ENCODE results near the gene ARHGAP9.
"Not testable (repeated sequence)": the region's sequence is repeated elsewhere in the genome, so short reads cannot be mapped to it uniquely, and the experiment has no call there.

ARHGAP9 gene

DNA sequence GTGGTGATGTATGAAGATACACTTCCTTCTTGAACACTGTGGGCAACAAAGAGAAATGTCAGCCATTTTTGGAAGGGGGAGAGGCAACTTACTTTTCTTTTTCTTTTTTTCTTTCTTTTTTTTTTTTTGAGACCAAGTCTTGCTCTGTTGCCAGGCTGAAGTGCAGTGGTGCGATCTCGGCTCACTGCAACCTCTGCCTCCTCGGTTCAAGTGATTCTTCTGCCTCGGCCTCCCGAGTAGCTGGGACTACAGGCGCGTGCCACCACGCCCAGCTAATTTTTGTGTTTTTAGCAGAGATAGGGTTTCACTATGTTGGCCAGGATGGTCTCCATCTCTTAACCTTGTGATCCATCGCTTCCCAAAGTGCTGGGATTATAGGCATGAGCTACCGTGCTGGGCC, 38.1 kb upstream of the ARHGAP9 start:
- DNase-seq (ENCODE audit: extremely low read depth in 1 of 2, low read depth in 1 of 2), result not testable (repeated sequence)

DNA sequence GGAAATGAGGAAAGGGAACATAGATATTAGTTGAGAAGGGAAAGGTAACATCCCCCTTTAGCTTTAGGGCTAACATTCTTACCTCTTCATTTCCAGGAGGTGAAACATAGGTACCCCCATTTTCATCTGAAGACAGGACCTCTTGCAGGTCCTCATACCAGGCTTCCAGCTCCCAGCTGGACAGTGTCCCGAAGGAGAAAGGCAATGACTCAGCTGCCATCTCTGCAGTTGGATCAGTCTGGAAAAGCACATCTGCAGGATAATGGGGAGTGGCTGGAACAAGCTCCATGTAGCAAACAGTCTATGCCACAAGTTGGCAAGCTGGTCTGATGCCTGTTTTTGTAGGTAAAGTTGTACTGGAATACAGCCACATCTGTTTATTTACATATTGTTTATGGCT, 37.5 kb upstream of the ARHGAP9 start:
- no peak for DNase-seq (ENCODE audit: extremely low read depth in 1 of 2, low read depth in 1 of 2)

DNA sequence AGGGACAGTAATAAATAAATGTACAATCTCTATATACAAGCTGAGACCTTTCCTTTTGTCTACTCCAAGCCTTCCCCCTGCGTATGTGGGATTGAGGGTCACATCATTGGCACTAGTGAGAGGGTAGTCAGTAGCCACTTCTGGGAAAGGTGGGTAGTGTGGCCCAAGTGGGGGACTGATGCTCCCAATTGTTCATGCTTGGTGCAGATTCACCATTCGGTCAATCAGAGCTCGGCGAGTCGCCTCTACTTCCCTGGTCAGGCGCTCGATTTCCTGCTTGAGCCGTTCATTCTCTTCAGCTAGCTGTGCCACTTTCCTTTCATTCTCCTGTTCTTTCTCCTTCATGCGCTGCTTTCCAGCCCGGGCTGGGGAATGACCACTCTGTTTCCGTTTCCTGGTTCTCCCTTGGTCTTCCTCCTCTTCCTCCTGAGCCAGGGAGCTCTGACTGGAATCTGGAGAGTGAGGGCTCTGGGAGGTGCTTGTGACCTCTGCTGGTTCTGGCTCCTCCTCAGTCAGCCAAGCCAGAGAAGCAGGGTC, 37.0 kb upstream of the ARHGAP9 start:
- no peak for DNase-seq (ENCODE audit: extremely low read depth in 1 of 2, low read depth in 1 of 2)

DNA sequence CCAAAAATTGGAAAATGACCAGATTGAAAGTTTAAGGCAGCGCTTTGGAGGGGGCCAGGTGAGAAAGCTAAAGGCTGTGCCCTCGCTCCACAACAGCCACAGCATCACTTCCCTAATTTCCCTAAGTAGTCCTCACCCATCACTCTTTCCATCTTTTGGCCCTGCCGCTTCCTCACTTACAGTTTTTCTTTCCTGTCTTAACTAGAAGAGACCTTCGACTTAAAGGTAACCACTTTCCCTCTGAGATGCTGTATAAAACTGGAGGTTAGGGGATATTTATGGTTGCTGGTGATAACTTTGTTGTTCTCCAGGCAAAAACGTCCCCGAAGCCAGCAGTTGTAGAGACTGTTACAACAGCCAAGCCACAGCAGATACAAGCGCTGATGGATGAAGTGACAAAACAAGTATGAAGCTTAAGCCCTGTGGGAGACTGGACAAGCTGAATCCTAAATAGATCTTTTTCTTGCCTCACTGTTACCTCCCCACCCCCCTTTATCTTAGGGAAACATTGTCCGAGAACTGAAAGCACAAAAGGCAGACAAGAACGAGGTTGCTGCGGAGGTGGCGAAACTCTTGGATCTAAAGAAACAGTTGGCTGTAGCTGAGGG, 36.4 kb upstream of the ARHGAP9 start:
- DNase-seq (ENCODE audit: extremely low read depth in 1 of 2, low read depth in 1 of 2), result no peak

DNA sequence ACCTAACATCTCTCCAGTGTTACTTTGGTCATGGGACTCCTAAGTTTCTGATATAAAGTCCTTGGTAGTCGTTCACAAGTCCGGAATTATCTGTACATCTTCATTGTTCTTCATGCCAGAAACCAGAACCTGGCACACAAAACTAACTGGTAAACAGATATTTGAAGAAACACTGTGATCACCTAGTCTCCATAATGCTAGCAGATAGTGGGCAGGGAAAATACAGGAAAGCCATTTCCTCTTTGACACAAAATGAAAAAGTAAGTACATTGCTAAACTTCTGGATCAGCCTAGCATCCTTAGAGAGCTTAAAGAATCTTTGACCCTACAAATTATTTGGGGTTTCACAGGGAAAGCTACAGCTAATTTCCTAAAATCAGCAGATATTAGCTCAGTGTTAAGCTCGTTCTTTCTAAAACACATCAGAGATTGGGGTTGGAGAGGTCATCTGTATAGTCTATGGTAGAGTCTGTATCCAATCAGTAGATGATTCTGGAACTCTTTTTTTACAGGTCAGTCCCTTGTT, 35.8 kb upstream of the ARHGAP9 start:
- no peak for DNase-seq (ENCODE audit: extremely low read depth in 1 of 2, low read depth in 1 of 2)

DNA sequence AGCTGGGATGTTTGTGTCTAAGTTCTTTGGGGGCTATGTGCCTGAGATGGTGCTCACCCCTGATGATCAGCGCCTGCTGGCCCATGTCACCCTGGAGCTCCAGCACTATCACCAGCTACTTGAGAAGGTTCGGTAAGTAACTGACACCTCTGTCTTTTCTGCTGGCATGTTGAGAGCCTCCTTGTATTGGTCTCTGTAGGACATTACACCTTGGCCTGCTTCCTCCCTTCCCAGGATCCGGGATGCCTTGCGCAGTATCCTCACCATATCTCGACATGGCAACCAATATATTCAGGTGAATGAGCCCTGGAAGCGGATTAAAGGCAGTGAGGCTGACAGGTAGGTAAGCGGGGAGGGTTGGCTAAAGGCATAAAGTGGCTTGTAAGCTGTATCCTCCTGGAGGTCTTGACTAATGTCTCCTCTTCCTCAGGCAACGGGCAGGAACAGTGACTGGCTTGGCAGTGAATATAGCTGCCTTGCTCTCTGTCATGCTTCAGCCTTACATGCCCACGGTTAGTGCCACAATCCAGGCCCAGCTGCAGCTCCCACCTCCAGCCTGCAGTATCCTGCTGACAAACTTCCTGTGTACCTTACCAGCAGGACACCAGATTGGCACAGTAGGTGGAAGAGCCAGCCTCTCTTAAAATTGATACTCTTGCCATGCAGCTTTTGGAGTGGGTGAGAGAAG, 35.2 kb upstream of the ARHGAP9 start:
- DNase-seq (ENCODE audit: extremely low read depth in 1 of 2, low read depth in 1 of 2), result no peak

DNA sequence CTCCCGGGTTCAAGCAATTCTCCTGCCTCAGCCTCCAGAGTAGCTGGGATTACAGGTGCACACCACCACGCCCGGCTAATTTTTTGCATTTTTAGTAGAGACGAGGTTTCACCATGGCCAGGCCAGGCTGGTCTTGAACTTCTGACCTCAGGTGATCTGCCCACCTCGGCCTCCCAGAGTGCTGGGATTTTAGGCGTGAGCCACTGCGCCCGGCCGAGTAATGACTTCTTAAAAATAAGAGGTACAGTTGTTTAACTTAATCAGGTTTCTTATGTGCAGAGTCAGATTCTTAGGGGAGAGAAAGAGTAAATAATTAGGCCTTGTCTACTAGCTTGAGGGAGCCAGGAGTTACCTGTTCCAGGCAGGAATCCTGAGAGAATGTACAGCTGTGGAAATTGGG, 34.6 kb upstream of the ARHGAP9 start:
- not testable (repeated sequence) for DNase-seq (ENCODE audit: extremely low read depth in 1 of 2, low read depth in 1 of 2)

DNA sequence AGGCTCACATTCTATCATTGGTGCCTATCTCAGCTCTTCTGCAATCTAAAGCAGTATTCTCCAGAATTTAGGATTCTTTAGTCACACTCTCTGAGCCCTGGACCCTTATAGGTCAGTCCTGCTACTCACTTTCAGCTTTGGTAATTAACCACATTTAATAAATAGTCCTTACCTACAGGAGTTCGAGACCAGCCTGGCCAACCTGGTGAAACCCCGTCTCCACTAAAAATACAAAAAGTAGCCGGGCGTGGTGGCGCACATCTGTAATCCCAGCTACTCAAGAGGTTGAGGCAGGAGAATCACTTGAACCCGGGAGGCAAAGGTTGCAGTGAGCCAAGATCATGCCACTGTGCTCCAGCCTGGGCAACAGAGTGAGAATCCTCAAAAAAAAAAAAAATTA, 34.0 kb upstream of the ARHGAP9 start:
- DNase-seq (ENCODE audit: extremely low read depth in 1 of 2, low read depth in 1 of 2), result not testable (repeated sequence)

DNA sequence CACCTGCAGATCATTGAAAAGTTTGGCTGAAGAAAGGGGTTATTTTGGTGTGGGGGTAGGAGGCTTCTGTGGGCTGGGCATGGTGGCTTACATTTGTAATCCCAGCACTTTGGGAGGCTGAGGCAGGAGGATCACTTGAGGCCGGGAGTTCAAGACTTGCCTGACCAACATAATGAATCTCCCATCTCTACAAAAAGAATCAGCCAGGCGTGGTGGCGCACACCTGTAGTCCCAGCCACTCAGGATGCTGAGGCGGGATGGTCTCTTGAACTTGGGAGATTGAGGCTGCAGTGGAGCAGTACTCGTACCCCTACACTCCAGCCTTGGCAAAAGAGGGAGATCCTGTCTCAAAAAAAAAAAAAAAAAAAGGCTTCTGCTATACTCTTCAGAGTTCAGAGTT, 33.6 kb upstream of the ARHGAP9 start:
- no peak for DNase-seq (ENCODE audit: extremely low read depth in 1 of 2, low read depth in 1 of 2)

DNA sequence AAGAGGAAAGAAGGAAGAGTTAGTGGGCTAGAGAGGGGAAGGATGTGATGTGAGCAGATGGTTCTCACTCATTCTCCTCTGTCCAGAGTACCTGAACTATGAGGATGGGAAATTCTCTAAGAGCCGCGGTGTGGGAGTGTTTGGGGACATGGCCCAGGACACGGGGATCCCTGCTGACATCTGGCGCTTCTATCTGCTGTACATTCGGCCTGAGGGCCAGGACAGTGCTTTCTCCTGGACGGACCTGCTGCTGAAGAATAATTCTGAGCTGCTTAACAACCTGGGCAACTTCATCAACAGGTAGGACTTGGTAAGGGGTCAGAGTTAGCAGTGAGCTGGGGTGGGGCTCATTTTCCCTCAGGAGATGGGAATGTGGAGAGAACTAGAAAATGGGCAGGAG, 33.0 kb upstream of the ARHGAP9 start:
- DNase-seq (ENCODE audit: extremely low read depth in 1 of 2, low read depth in 1 of 2), result no peak

DNA sequence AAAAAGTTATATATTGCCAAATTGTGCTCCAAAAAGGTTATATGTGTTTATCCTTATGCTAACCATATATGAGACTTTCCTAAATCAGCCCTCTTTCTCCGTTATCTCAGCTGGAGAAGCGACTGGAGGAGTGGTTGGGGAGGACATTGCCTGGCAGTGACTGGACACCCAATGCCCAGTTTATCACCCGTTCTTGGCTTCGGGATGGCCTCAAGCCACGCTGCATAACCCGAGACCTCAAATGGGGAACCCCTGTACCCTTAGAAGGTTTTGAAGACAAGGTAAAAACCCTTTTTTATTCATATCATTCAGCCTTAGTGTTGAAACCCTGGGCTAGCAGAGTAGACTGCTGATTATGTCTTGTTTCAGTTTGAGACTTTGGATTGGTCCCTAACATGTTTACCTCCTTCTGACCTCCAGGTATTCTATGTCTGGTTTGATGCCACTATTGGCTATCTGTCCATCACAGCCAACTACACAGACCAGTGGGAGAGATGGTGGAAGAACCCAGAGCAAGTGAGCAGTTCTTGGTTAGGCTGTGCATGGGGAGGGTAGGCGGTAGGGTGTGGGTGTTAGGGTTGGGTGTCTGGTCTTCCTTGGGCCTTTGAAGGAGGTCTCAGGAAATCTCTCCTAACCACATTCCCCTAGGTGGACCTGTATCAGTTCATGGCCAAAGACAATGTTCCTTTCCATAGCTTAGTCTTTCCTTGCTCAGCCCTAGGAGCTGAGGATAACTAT, 32.1 kb upstream of the ARHGAP9 start:
- DNase-seq (ENCODE audit: extremely low read depth in 1 of 2, low read depth in 1 of 2), result no peak

DNA sequence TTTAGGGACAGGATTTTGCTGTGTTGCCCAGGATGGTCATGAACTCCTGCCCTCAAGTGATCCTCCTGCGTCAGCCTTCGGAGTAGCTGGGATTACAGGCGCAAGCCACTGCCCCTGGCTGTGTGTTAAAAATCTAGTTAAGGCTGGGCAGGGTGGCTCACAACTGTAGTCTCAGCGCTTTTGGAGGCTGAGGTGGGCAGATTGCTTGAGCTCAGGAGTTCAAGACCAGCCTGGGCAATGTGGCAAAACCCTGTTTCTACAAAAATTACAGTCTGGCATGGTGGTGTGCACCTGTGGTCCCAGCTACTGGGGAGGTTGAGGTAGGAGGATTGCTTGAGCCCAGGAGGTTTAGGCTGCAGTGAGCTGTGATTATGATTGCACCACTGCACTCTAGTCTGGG, 31.5 kb upstream of the ARHGAP9 start:
- DNase-seq (ENCODE audit: extremely low read depth in 1 of 2, low read depth in 1 of 2), result no peak

DNA sequence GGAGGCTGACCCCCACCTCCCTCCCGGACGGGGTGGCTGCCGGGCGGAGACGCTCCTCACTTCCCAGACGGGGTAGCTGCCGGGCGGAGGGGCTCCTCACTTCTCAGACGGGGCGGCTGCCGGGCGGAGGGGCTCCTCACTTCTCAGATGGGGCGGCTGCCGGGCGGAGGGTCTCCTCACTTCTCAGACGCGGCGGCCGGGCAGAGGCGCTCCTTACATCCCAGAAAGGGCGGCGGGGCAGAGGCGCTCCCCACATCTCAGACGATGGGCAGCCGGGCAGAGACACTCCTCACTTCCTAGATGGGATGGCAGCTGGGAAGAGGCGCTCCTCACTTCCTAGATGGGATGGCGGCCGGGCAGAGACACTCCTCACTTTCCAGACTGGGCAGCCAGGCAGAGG, 28.1 kb upstream of the ARHGAP9 start:
- not testable (repeated sequence) for DNase-seq (ENCODE audit: extremely low read depth in 1 of 2, low read depth in 1 of 2)

DNA sequence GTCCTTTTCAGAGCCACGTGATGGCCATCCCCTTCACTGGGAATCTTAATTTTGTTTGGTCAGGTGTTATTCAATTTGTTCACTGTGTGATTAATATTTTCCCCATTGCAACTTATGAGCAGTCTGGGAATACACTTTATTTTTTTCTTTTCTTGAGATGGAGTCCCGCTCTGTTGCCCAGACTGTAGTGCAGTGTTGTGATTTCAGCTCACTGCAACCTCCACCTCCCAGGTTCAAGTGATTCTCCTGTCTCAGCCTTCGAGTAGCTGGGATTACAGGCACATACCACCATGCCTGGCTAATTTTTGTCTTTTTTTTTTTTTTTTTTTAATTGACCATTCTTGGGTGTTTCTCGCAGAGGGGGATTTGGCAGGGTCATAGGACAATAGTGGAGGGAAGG, 26.9 kb upstream of the ARHGAP9 start:
- DNase-seq (ENCODE audit: extremely low read depth in 1 of 2, low read depth in 1 of 2), result not testable (repeated sequence)

DNA sequence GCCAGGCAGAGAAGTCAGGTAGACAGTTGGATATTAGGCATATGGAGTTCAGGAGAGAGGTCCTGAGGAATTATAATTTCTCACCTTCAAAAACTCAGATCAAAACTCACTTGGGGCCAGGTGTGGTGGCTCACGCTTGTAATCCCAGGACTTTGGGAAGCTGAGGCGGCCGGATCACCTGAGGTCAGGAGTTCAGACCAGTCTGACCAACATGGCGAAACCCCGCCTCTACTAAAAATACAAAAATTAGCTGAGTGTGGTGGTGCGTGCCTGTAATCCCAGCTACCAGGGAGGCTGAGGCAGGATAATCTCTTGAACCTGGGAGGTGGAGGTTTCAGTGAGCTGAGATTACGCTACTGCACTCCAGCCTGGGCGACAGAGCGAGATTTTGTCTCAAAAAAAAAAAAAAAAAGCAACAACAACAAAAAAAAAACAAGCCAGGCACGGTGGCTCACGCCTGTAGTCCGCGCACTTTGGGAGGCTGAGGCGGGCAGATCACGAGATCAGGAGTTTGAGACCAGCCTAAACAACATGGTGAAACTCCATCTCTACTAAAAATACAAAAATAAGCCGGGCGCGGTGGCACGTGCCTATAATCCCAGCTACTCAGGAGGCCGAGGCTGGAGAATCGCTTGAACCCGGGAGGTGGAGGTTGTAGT, 22.8 kb upstream of the ARHGAP9 start:
- DNase-seq (ENCODE audit: extremely low read depth in 1 of 2, low read depth in 1 of 2), result not testable (repeated sequence)

DNA sequence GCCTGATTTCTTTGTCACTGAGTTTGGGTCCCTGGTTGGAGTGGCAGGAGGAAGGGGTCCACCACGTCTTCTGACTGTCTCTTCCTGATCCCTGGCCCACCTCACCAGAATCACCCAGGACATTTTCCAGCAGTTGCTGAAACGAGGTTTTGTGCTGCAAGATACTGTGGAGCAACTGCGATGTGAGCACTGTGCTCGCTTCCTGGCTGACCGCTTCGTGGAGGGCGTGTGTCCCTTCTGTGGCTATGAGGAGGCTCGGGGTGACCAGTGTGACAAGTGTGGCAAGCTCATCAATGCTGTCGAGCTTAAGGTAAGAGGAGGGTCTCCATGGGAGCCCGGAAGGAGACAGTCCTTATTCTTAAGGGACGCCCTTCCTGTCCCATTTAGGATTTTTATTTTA, 20.5 kb upstream of the ARHGAP9 start:
- DNase-seq (ENCODE audit: extremely low read depth in 1 of 2, low read depth in 1 of 2), result no peak

DNA sequence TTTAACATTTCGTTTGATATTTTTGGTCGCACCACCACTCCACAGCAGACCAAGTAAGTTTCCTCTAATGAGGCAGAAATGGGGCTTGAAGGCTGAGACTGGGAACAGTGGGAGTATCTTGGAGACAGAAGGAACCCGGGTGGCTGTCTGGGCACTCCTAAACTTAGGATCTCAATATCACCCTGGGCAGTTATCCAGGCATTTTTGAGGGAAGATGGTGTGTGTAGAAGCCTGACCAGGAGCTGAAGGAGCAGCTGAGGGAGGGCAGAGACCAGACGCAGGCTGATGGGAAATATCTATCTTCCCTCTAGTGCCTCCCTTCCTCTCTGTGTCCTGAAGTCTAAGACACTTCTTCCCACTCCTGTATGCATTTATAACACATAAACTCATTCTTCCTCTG, 18.9 kb upstream of the ARHGAP9 start:
- DNase-seq (ENCODE audit: extremely low read depth in 1 of 2, low read depth in 1 of 2), result no peak

DNA sequence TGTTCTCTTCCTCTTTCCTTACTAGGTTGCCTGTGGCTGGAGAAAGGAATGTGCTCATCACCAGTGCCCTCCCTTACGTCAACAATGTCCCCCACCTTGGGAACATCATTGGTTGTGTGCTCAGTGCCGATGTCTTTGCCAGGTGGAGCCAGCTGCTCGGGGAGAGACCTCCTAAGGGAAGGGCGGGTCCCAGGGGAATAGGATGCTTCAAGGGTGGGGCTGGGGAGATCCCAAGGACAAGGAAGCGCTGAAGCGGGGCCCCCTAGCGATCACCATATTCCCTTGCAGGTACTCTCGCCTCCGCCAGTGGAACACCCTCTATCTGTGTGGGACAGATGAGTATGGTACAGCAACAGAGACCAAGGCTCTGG, 18.5 kb upstream of the ARHGAP9 start:
- DNase-seq (ENCODE audit: extremely low read depth in 1 of 2, low read depth in 1 of 2), result no peak

DNA sequence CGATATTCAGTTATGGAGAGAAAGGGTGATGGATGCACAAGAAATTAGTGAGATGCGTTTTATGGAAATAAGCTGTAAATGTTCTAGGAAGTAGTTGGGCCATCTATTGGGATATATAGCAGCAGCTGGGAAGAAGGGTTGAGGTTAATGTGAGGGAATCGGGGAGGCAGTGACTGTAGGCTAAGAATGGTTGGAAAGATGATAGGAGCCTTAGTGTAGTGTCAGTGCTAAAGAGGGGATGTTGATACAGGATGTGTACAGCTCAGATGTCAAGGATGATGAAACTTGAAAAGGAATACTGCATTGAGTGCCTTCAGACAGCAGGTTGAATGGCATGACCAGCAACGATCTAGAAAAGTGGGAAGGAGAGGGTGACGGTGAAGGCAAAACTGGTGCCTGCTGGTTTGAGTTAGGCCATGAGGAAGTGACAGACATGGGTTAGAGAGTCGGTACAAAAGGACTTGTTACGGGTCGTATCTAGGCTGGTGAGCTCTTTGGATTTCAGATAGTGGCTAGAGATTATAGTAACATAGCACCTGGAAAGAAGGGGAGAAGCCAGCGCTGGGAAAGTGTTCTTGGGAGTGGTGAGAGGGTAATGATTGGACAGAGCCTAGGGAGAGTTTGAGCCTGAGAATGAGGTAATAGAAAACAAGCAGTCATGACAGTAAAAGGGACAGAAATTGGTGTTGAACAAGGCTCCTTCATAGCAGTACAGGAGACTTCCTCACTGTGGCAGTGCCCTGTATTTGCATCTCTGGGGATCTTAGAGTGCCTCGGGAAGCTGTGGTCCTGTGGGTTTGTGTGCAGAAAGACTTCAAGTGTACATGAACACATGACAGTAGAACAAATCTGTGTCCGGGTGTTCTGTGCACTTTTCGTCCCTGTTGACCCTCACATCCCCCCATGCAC, 17.8 kb upstream of the ARHGAP9 start:
- no peak for DNase-seq (ENCODE audit: extremely low read depth in 1 of 2, low read depth in 1 of 2)

DNA sequence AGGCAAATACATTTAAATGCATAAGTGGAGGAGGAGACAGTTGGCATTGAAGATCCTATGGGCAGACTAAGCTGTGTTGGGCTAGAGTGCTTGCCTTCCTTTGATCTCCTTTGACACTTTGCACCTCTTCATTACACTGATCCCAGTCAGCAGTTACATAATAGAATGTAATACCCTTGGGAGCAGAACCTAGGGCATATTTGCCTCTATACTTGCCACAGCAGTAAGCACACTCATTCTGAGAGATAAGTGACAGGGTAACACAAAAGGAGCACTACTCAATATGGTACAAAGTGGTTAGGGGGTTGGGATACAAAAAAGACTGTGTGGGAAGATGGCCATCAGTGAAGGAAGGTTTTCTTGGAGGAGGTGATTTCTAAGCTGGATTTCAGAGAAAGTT, 17.2 kb upstream of the ARHGAP9 start:
- DNase-seq (ENCODE audit: extremely low read depth in 1 of 2, low read depth in 1 of 2), result no peak

All from stimulated activated CD8-positive, alpha-beta memory T cell treated with anti-CD3 and anti-CD28 coated beads, Interleukin-7, amount 100 ng/mL, for 48 hours (primary cell).